ENCODE data around the gene DIS3L2.
"Not testable (repeated sequence)": the region's sequence is repeated elsewhere in the genome, so short reads cannot be mapped to it uniquely, and the experiment has no call there.

DNA sequence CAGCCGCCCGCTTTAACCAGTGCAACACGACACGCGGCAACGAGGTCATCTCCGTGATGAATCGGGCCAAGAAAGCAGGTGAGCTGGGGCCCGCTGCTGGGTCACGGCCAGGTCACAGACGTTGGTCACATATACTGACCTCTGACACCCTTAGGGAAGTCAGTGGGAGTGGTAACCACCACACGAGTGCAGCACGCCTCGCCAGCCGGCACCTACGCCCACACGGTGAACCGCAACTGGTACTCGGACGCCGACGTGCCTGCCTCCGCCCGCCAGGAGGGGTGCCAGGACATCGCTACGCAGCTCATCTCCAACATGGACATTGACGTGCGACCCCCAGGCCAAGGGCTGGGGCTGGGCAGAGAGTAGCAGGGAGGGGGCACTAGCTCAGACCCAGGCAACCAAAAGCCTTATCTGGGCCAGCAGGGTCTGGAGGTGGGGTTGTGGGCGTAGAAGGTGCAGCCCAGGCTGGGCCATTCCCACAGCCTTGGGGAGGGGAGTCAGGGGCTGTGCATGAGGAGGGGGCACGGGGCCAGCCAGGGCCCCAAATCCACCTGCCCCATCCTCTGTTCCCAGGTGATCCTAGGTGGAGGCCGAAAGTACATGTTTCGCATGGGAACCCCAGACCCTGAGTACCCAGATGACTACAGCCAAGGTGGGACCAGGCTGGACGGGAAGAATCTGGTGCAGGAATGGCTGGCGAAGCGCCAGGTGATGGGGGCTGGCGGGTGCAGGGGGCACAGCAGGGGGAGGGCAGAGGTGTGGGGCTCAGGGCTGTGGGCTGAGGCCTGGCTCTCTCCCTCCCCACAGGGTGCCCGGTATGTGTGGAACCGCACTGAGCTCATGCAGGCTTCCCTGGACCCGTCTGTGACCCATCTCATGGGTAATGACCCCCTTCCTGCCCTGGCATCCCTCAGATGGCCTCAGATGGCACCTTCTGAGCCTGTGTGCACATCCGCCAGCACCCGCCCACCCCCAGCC is 418.4 kb downstream of the DIS3L2 start:
- TF ChIP-seq EZH2 (IDR thresholded peaks at IDR 0.05; ENCODE audit: borderline replicate concordance, low read length) = not testable (repeated sequence)
- TF ChIP-seq, protein P1, sequence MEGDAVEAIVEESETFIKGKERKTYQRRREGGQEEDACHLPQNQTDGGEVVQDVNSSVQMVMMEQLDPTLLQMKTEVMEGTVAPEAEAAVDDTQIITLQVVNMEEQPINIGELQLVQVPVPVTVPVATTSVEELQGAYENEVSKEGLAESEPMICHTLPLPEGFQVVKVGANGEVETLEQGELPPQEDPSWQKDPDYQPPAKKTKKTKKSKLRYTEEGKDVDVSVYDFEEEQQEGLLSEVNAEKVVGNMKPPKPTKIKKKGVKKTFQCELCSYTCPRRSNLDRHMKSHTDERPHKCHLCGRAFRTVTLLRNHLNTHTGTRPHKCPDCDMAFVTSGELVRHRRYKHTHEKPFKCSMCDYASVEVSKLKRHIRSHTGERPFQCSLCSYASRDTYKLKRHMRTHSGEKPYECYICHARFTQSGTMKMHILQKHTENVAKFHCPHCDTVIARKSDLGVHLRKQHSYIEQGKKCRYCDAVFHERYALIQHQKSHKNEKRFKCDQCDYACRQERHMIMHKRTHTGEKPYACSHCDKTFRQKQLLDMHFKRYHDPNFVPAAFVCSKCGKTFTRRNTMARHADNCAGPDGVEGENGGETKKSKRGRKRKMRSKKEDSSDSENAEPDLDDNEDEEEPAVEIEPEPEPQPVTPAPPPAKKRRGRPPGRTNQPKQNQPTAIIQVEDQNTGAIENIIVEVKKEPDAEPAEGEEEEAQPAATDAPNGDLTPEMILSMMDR (IDR thresholded peaks at IDR 0.05; ENCODE audit: low read length) = not testable (repeated sequence)

Data from OCI-LY1 (cell line).